Smooth muscle cell (in vitro differentiated cells): Measurements from ENCODE around the gene ATP6V0E1. TPM values are rescaled to one million over a fixed set of nuclear protein-coding genes. Genes with fewer than 3 reads are reported as not detected.

Experiments
- DNase-seq: peaks from one replicate; lab custom pipeline; 2025; ENCODE audit not compliant: unreplicated experiment; lab: John Stamatoyannopoulos, UW
- H2AFZ ChIP-seq: fragments of 200-600 bp; sonication (generic); 2 replicates; pipeline ENCODE4 v1.6.0; 2016; ENCODE audit warnings: antibody characterized with exemption, low read depth, mild to moderate bottlenecking
- H3F3A ChIP-seq: fragments of 200-600 bp; sonication (generic); 2 replicates; pipeline ENCODE4 v1.6.0; 2017; ENCODE audit warnings: antibody characterized with exemption, low read depth
- H3K27ac ChIP-seq: fragments of 200-600 bp; sonication (generic); 2 replicates; pipeline ENCODE4 v1.5.1; 2016; ENCODE audit warnings: low read depth, mild to moderate bottlenecking
- H3K27me3 ChIP-seq: fragments of 200-600 bp; sonication (generic); 2 replicates; pipeline ENCODE4 v1.6.1; 2016; ENCODE audit warnings: low read depth, mild to moderate bottlenecking
- H3K36me3 ChIP-seq: fragments of 200-600 bp; sonication (generic); 2 replicates; pipeline ENCODE4 v1.5.1; 2016; ENCODE audit warnings: low read depth
- H3K4me1 ChIP-seq: fragments of 200-600 bp; sonication (generic); 2 replicates; pipeline ENCODE4 v1.5.1; 2016; ENCODE audit warnings: low read depth
- H3K4me2 ChIP-seq: fragments of 200-600 bp; sonication (generic); 2 replicates; pipeline ENCODE4 v1.6.0; 2016; ENCODE audit warnings: mild to moderate bottlenecking
- H3K4me3 ChIP-seq: fragments of 200-600 bp; sonication (generic); 2 replicates; pipeline ENCODE4 v1.5.1; 2016; ENCODE audit warnings: mild to moderate bottlenecking
- H3K79me2 ChIP-seq: fragments of 200-600 bp; sonication (generic); 2 replicates; pipeline ENCODE4 v1.6.0; 2016; ENCODE audit warnings: low read depth, mild to moderate bottlenecking
- H3K9ac ChIP-seq: fragments of 200-600 bp; sonication (generic); 2 replicates; pipeline ENCODE4 v1.6.0; 2016; ENCODE audit warnings: low read depth
- H3K9me3 ChIP-seq: fragments of 200-600 bp; sonication (generic); replicated peaks from 2 replicates; pipeline ENCODE4 v1.5.1; 2016; ENCODE audit warnings: low read depth
- H4K20me1 ChIP-seq: fragments of 200-600 bp; sonication (generic); 2 replicates; pipeline ENCODE4 v1.6.0; 2016; ENCODE audit warnings: low read depth
- WGBS: methylation state at CpG from one replicate; pipeline ENCODE4 v1.1.7; 2016; ENCODE audit warnings: low lambda C conversion rate; 5-methylcytosine and 5-hydroxymethylcytosine counted together
- polyA plus RNA-seq: library from polyadenylated mRNA; unstranded; fragments of >200 nt; fragmentation: Nextera tagmentation; extraction: Ambion mirVana; gene quantifications from 2 replicates; pipeline ENCODE4 v1.2.1, GENCODE V29; 2016
- total RNA-seq: library from RNA; depleted of rRNA; stranded (reverse); fragments of >200 nt; gene quantifications from 2 replicates; pipeline ENCODE4 v1.2.3, GENCODE V29; 2014
- TF ChIP-seq, protein P1 (sequence below): fragments of 200-600 bp; sonication (generic); IDR thresholded peaks from 2 replicates; pipeline ENCODE4 v1.5.1; 2017; ENCODE audit warnings: borderline replicate concordance, mild to moderate bottlenecking, antibody characterized with exemption; ENCODE audit not compliant: insufficient read depth, poor library complexity, severe bottlenecking

ATP6V0E1 gene
- total and polyA plus RNA-seq, 2 experiments from 2014 or later = 247 to 431 TPM

DNA sequence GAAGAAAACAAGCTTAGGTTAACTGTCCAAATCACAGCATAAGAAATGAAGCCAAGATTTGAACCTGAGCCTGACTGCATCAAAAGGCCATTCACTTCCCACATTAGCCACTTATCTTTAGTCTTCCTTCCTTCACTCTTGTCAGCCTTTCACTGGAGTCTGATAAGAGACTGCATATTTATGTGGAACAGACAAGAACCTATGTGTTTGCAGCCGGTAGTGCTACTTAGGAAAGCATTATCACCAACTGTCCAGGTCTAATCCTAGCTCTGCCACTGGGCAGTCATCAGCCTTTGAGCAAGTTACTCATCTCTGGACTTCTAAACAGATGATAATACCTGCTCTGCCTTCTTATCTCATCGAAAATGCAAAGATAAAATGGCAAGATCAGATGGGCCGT, 12.1 kb upstream of the ATP6V0E1 start:
- WGBS = 33% methylated on average over 3 of the region's 3 CpGs
- Histone ChIP-seq H3K79me2 (no peaks in the 10 kb centered on the region), H3K4me1 (no peaks in the 10 kb centered on the region), H3K36me3 (no peaks in the 10 kb centered on the region), H3K27me3 (no peaks in the 10 kb centered on the region), H3K27ac (no peak overlapping the region), H3K4me3 (no peak overlapping the region), H3K9ac (no peak overlapping the region), H4K20me1 (no peaks in the 10 kb centered on the region), H3K9me3 (no peaks in the 10 kb centered on the region), H3K4me2 (no peak overlapping the region), H2AFZ (no peak overlapping the region), H3F3A (no peaks in the 10 kb centered on the region)
- TF ChIP-seq, protein P1, sequence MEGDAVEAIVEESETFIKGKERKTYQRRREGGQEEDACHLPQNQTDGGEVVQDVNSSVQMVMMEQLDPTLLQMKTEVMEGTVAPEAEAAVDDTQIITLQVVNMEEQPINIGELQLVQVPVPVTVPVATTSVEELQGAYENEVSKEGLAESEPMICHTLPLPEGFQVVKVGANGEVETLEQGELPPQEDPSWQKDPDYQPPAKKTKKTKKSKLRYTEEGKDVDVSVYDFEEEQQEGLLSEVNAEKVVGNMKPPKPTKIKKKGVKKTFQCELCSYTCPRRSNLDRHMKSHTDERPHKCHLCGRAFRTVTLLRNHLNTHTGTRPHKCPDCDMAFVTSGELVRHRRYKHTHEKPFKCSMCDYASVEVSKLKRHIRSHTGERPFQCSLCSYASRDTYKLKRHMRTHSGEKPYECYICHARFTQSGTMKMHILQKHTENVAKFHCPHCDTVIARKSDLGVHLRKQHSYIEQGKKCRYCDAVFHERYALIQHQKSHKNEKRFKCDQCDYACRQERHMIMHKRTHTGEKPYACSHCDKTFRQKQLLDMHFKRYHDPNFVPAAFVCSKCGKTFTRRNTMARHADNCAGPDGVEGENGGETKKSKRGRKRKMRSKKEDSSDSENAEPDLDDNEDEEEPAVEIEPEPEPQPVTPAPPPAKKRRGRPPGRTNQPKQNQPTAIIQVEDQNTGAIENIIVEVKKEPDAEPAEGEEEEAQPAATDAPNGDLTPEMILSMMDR = no peak
- DNase-seq = no peak

DNA sequence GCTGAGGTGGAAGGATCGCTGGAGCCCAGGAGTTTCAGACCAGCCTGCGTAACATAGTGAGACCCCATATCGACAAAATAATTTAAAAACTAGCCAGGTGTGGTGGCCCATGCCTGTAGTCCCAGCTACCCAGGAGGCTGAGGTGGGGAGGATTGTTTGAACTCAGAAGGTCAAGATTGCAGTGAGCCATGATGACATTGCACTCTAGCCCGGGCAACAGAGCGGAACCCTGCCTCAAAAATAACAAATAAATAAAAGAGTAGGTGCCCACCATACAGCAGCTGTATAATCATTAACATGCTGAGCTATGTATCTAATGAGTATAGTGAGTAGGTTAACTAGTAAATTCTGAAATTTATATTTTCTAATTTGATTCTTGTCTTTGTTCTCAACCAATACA, 11.0 kb upstream of the ATP6V0E1 start:
- Histone ChIP-seq H3K4me2 (no peak overlapping the region), H2AFZ (no peak overlapping the region), H3K9me3 (no peaks in the 10 kb centered on the region), H3K79me2 (no peaks in the 10 kb centered on the region), H3F3A (no peaks in the 10 kb centered on the region), H3K36me3 (no peaks in the 10 kb centered on the region), H3K4me3 (no peak overlapping the region), H4K20me1 (no peaks in the 10 kb centered on the region), H3K9ac (no peak overlapping the region), H3K27me3 (no peaks in the 10 kb centered on the region), H3K27ac (no peak overlapping the region), H3K4me1 (no peaks in the 10 kb centered on the region)
- DNase-seq = no peak
- WGBS = 97% methylated on average over 5 of the region's 5 CpGs
- TF ChIP-seq, protein P1 = no peak

DNA sequence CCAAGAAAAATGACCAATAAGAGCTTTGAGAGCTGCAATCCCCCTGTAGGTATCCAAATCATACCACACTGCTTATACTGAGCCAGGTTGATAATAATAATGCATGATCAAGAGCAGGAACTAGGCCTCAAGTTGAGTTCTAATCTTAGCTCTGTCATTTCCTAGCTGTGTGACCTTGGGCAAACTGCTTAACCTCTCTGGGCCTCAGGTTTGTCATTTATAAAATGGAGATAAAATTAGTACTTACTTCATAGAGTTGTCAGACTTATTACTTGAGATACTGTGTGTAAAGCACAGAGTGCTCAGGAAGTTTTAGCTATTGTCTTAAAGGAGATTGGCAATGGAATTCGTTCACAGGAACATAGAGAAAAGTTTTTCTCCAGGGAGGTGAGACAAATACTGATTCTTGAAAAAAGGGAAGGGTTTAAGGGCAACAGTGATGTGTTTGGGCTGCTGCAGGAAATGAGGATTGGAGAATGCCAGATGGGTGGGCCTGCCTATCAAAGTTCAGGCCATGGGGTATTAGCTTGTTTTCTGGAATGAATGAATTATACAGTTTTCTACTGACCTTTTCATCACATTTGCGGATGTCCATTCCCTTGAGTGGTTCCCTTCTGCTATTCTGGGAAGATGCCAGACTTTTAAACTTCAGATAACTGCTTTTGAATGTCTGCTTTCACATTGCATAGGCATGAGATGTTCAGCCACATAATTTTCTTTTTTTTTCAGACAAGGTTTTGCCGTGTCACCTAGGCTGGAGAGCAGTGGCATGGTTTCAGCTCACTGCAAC, 10.2 kb upstream of the ATP6V0E1 start:
- 72% methylated on average over 3 of the region's 3 CpGs for WGBS
- Histone ChIP-seq H3K36me3 (no peaks in the 10 kb centered on the region), H3K9ac (no peak overlapping the region), H3K9me3 (no peaks in the 10 kb centered on the region), H4K20me1 (no peaks in the 10 kb centered on the region), H3K4me2 (no peak overlapping the region), H2AFZ (no peak overlapping the region), H3K4me3 (no peak overlapping the region), H3K27me3 (peaks cover 3% of the 10 kb centered on the region), H3K79me2 (no peaks in the 10 kb centered on the region), H3K27ac (peak overlapping the region; percentile 28), H3F3A (no peaks in the 10 kb centered on the region), H3K4me1 (no peaks in the 10 kb centered on the region)
- DNase-seq = no peak
- TF ChIP-seq, protein P1 = no peak

DNA sequence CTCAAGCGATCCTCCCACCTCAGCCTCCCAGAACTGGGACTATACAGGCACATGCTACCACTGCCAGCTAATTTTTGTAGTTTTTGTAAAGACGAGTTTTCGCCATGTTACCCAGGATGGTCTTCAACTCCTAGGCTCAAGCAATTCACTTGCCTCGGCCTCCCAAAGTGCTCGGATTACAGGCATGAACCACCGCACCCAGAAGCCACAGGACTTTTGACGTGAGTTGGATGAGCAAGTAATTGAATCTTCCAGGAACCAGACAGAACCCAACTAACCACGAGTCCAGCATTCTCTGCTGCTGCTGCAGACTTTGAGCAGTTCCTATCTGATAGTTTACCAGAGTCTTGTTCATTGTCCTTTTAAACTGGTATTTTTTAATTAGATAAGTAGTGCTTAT, 9.6 kb upstream of the ATP6V0E1 start:
- no peak overlapping the region for H2AFZ ChIP-seq
- H4K20me1 ChIP-seq = no peaks in the 10 kb centered on the region
- H3K36me3 ChIP-seq = no peaks in the 10 kb centered on the region
- H3K79me2 ChIP-seq = no peaks in the 10 kb centered on the region
- H3F3A ChIP-seq = no peaks in the 10 kb centered on the region
- H3K9ac ChIP-seq = no peak overlapping the region
- WGBS = 74% methylated on average over 8 of the region's 8 CpGs
- H3K4me1 ChIP-seq = no peaks in the 10 kb centered on the region
- H3K9me3 ChIP-seq = no peaks in the 10 kb centered on the region
- TF ChIP-seq, protein P1 = no peak
- no peak for DNase-seq
- H3K4me3 ChIP-seq = no peak overlapping the region
- H3K4me2 ChIP-seq = no peak overlapping the region
- peak overlapping the region; percentile 28 for H3K27ac ChIP-seq
- peaks cover 3% of the 10 kb centered on the region for H3K27me3 ChIP-seq
